Mucosa of descending colon (tissue), 3 donors: ENCODE measurements around the gene GMPR2. TPM values are rescaled to one million over a fixed set of nuclear protein-coding genes. Genes with fewer than 3 reads are reported as not detected.
"Not testable (repeated sequence)": the region's sequence is repeated elsewhere in the genome, so short reads cannot be mapped to it uniquely, and the experiment has no call there.

ENCODE experiments used
- ATAC-seq: fragments of 200-7000 bp; cut with Tn5 transposase; one replicate; pipeline ENCODE4 v1.9.1; 2020; ENCODE audit warnings: mild to moderate bottlenecking, moderate library complexity
- DNase-seq, 3 donors: peaks; one replicate each; pipeline ENCODE4 v3.0.0-alpha.2; 2020
- H3K36me3 ChIP-seq: fragments of 200-600 bp; one replicate; pipeline ENCODE4 v1.8.0; 2021; ENCODE audit warnings: low read depth, mild to moderate bottlenecking
- H3K4me1 ChIP-seq: fragments of 200-600 bp; one replicate; pipeline ENCODE4 v1.8.0; 2021; ENCODE audit warnings: low read depth, mild to moderate bottlenecking
- H3K4me3 ChIP-seq: fragments of 200-600 bp; one replicate; pipeline ENCODE4 v1.8.0; 2021; ENCODE audit warnings: mild to moderate bottlenecking
- H3K9me3 ChIP-seq: fragments of 200-600 bp; one replicate; pipeline ENCODE4 v1.8.0; 2021; ENCODE audit warnings: mild to moderate bottlenecking
- CTCF ChIP-seq: fragments of 200-600 bp; IDR thresholded peaks from one replicate; pipeline ENCODE4 v1.8.0; 2022; ENCODE audit warnings: antibody characterized with exemption, mild to moderate bottlenecking
- intact Hi-C, 2 donors: fragments of 100-400 bp; cut with DNase I in 1 of 2; cut with micrococcal nuclease in 1 of 2; formaldehyde crosslinking; loops; one replicate each; pipeline versions ENCODE4 v1.11.0 to v1.11.1; 2022; cut with DNase I, micrococcal nuclease
- total RNA-seq, 3 donors: library from RNA; stranded (reverse); fragmentation: NEBNext Ultra II Directional in 2 of 3; extraction: Animal tissue kit (Norgen Biotek cat#: 25700) in 2 of 3; gene quantifications; one replicate each; pipeline versions ENCODE4 v1.2.1 to v1.2.4, GENCODE V29; 2021 to 2023
- donor health status: DM: no; HTN: no; CAD: no; lungs with moderate emphysema.
- donor health status: DM: no; HTN: no; CAD: no.
- donor health status: DM: no; HTN: yes; CAD: no.

Gene GMPR2
- total RNA-seq, 3 donors from 2014 or later, result 59.7 to 83.5 (median 61.6) TPM

GRCh38 chr14:24196071-24197055 is 36.4 kb upstream of the GMPR2 start:
- Histone ChIP-seq H3K4me3 (peak overlapping the region; percentile 82), H3K4me1 (peaks cover 25% of the 10 kb centered on the region), H3K36me3 (no peaks in the 10 kb centered on the region), H3K9me3 (no peaks in the 10 kb centered on the region)
- intact Hi-C loops, result no loop called here
- DNase-seq (no peak), ATAC-seq (peak; percentile 43)
- TF ChIP-seq CTCF, result no peak

GRCh38 chr14:24197056-24197450 is 35.7 kb upstream of the GMPR2 start:
- Histone ChIP-seq H3K4me3 (no peak overlapping the region), H3K36me3 (no peaks in the 10 kb centered on the region), H3K4me1 (peaks cover 25% of the 10 kb centered on the region), H3K9me3 (no peaks in the 10 kb centered on the region)
- ATAC-seq (no peak), DNase-seq (no peak)
- intact Hi-C loops, result no loop called here
- no peak for TF ChIP-seq CTCF

- ATAC-seq (no peak), DNase-seq (peak in 1 of 3 donors; percentile 33)
- H3K36me3 ChIP-seq, result no peaks in the 10 kb centered on the region
- intact Hi-C loops, result no loop called here
- TF ChIP-seq CTCF, result no peak
- H3K4me3 ChIP-seq, result no peak overlapping the region
- H3K9me3 ChIP-seq, result no peaks in the 10 kb centered on the region
- H3K4me1 ChIP-seq, result peaks cover 25% of the 10 kb centered on the region
These were observed 33.8 kb upstream of the GMPR2 start for GRCh38 chr14:24198814-24199524.

- intact Hi-C loops, DNase-seq, H3K9me3 ChIP-seq, H3K36me3 ChIP-seq, ATAC-seq, H3K4me3 ChIP-seq: not testable (repeated sequence)
- peaks cover 10% of the 10 kb centered on the region for H3K4me1 ChIP-seq
These were observed 30.2 kb upstream of the GMPR2 start for GRCh38 chr14:24202538-24202937.

- H3K4me3 ChIP-seq, DNase-seq, H3K4me1 ChIP-seq, H3K9me3 ChIP-seq, ATAC-seq, H3K36me3 ChIP-seq, intact Hi-C loops: not testable (repeated sequence)
These were observed 29.4 kb upstream of the GMPR2 start for GRCh38 chr14:24203249-24203886.

GRCh38 chr14:24204163-24205146 is 28.3 kb upstream of the GMPR2 start:
- no peak for TF ChIP-seq CTCF
- no peaks in the 10 kb centered on the region for H3K9me3 ChIP-seq
- no peaks in the 10 kb centered on the region for H3K36me3 ChIP-seq
- intact Hi-C loops, result no loop called here
- DNase-seq (no peak), ATAC-seq (no peak)
- no peaks in the 10 kb centered on the region for H3K4me1 ChIP-seq
- no peak overlapping the region for H3K4me3 ChIP-seq
